GM12891 (cell line): Measurements from ENCODE around the gene SNX9.

Experiments used
- PAX5 ChIP-seq: IDR thresholded peaks from 2 replicates; pipeline ENCODE4 v1.6.1; 2011; ENCODE audit warnings: low read length, moderate library complexity, mild to moderate bottlenecking; ENCODE audit not compliant: insufficient read depth, severe bottlenecking
- POLR2A ChIP-seq: IDR thresholded peaks from 2 replicates; pipeline ENCODE4 v1.6.1; 2011; ENCODE audit warnings: low read depth, low read length, control low read depth
- POLR2AphosphoS5 ChIP-seq: IDR thresholded peaks from 2 replicates; pipeline ENCODE4 v1.6.1; 2011; ENCODE audit warnings: low read depth, low read length, control low read depth

DNA sequence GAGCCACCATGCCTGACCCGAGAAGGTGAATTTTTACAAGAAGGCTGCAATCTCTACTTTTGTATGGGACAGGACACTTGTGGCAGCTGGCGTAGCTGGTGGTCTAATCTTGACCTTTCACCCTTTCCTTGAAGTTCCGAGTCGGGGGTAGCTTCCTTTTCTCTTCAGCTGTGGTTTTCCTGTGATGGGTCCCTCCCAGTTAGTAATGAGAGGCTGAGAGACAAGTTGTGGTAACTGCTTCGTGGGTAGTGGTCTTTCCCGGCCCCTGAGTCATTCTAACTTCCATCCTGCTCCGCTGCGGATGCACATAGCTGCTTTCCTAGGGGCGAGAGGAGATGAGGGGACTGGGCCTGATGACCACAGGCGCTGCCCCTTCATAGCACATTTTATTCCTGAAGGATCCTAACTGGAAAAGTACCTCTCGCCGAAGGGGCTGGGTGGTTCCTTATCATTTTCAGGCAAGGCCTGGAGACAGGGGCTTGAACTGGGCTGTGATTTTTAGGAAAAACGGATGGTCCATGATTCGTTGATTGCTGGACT is 161.7 kb downstream of the SNX9 start:
- no peak for TF ChIP-seq PAX5
- no peak for TF ChIP-seq POLR2A
- TF ChIP-seq POLR2AphosphoS5, result no peak
